Hypothalamus (tissue), 51 donors: ENCODE data around the gene PI4K2B.
"Not testable (repeated sequence)": the region's sequence is repeated elsewhere in the genome, so short reads cannot be mapped to it uniquely, and the experiment has no call there.

Experiments used
- DNase-seq, 51 donors: peaks; one replicate each; lab custom pipeline; 2025; lab: John Stamatoyannopoulos, UW

Gene PI4K2B

DNA sequence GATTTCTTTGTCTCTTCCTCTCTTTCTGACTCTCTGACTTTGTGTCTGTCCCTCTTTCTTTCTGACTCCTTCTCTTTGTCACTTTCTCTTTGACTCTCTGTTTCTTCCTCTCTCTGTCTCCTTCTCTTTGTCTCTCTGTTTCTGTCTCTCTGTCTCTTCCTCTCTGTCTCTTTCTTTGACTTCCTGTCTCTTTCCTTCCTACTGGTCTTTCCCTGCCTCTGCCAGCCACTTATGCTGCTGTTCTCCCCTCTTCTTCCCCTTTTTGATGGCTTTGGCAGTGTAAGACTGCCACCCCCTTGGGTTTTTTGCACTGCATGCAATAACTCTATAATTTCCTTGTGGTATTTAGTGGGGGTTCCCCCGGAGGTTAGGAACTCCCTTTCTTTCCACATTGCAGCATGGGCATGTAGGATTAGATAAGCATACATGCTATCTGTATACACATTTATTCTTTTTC lies 6.9 kb downstream of the PI4K2B start:
- not testable (repeated sequence) for DNase-seq

DNA sequence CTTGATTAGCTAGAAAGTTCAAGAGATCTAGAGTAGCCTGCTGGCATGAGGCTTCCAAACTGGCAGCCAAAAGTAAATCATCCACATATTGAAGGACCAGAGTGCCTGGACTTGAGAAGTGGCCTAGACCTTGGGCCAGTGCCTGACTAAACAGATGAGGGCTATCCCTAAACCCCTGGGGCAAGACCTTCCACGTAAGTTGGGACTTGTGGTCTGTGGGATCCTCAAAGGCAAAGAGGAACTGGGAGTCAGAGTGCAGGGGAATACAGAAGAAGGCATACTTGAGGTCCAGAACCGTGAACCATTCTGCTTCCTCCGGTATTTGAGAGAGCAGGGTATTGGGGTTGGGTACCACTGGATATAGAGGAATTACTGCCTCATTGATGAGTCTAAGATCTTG lies 8.4 kb downstream of the PI4K2B start:
- DNase-seq: not testable (repeated sequence)

DNA sequence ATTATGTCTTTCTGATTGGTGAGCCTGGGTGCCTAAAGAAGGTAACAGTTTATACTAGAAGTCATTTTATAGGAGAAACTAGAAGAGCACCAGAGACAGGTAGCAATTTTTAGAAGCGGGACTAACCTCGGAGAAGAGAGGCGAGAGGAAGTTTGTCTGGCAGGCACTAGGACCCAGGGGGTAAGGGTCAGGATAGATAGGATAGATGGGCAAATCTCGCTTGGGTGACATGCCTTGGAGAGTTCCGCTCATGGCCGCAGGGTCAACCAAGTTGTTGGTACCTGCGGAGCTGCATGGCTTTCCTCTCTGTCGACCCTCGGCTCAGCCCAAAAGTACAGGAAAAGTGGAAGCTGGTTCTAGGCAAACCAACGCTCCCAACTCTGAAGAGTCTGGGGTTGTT lies 11.3 kb downstream of the PI4K2B start:
- no peak for DNase-seq

DNA sequence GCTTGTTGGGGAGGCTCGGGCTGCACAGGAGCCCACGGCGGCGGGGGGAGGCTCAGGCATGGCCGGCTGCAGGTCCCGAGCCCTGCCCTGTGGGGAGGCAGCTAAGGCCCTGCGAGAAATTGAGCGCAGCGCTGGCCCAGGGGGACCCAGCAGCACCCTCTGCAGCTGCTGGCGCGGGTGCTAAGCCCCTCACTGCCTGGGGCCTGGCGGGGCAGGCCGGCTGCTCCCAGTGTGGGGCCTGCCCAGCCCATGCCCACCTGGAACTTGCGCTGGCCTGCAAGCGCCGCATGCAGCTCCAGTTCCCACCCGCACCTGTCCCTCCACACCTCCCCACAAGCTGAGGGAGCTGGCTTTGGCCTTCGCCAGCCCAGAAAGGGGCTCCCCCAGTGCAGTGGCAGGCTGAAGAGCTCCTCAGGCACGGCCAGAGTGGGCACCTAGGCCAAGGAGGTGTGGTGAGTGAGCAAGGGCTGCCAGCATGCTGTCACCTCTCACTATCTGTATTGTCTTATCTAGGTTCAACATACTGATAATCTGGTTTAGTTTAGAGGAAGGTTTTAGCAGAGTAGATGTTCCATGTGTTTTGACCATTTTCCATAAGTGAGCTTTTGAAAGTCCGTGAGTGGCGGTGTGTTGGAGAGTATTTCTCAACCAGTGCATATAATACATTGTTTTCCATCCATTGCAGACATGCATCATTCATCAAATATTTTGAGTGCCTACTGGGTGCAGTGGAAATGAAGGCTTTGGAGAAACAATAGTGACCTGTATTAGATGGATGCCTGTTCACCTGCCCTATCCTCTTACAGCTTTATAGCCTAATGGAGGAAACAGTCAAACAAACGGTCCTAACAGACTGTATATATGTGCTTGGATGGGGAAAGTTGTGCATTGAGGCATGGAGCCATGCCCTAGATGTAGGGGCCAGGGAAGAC lies 13.1 kb downstream of the PI4K2B start:
- no peak for DNase-seq

DNA sequence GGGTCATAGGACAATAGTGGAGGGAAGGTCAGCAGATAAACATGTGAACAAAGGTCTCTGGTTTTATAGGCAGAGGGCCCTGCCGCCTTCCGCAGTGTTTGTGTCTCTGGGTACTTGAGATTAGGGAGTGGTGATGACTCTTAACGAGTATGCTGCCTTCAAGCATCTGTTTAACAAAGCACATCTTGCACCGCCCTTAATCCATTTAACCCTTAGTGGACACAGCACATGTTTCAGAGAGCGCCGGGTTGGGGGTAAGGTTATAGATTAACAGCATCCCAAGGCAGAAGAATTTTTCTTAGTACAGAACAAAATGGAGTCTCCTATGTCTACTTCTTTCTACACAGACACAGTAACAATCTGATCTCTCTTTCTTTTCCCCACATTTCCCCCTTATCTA lies 15.0 kb downstream of the PI4K2B start:
- not testable (repeated sequence) for DNase-seq

DNA sequence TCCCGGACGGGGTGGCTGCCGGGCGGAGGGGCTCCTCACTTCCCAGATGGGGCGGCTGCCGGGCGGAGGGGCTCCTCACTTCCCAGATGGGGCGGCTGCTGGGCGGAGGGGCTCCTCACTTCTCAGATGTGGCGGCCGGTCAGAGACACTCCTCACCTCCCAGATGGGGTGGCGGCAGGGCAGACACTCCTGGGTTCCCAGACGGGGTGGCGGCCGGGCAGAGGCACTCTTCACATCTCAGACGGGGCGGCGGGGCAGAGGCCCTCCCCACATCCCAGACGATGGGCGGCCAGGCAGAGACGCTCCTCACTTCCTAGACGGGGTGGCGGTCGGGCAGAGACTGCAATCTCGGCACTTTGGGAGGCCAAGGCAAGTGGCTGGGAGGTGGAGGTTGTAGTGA lies 15.7 kb downstream of the PI4K2B start:
- DNase-seq: not testable (repeated sequence)

DNA sequence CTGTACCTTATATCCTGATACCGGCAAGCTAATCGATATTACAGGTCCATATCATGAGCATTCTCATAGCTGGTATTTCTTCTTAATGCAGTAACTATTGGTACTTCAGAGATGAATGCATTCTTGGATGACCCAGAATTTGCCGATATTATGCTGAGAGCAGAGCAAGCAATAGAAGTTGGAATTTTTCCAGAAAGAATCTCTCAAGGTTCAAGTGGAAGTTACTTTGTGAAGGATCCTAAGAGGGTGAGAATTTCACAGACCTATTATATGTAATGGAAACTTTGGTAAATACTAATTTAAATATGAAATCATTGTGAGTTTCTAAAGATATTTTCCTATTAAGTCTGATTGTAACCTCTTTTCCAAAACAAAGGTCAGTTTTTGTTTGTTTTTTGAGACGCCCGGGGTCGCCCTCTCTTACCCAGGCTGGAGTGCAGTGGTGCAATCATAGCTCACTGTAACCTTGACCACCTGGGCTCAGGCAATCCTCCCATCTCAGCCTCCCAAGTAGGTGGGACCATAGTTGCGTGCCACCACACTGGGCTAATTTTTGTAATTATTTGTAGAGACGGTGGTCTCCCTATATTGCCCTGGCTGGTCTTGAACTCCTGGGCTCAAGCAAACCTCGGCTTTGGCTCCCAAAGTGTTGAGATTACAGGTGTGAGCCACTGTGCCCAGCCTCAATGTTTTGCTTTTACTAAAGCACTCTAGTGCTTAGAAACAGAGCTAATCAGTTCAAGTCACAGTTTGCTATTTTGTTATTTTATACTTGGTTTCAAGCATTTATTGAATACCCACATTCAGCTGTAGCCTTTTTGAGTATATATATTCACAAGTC lies 18.6 kb downstream of the PI4K2B start:
- no peak for DNase-seq

DNA sequence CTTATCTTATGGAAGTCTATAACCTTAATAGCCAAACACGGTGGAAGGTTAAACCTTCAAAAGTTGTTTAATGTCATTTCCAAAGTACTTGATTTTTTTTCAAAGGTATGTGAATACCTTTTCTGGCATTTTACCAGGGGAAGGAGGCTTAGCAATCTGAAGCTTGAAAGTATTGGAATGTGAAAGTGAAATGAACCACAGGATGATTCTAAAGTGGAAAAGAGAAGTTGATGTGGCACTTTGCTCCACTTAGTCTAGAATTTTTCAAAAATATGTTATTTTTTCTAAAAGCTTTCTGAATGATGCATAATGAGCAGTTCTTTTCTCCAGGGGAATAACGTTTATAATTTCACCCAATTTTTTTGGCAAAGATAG lies 19.2 kb downstream of the PI4K2B start:
- no peak for DNase-seq

DNA sequence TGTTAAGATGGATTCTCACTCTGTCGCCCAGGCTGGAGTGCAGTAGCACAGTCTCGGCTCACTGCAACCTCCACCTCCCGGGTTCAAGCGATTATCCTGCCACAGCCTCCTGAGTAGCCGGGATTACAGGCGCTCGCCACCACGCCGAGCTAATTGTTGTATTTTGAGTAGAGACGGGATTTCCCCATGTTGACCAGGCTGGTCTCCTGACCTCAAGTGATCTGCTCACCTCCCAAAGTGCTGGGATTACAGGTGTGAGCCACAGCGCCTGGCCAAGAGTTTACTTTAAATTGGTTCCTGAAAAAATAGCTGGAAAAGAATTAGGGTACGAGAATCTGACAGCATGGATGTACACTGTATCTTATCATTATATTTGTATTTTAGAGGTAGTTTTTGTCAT lies 20.0 kb downstream of the PI4K2B start:
- not testable (repeated sequence) for DNase-seq

DNA sequence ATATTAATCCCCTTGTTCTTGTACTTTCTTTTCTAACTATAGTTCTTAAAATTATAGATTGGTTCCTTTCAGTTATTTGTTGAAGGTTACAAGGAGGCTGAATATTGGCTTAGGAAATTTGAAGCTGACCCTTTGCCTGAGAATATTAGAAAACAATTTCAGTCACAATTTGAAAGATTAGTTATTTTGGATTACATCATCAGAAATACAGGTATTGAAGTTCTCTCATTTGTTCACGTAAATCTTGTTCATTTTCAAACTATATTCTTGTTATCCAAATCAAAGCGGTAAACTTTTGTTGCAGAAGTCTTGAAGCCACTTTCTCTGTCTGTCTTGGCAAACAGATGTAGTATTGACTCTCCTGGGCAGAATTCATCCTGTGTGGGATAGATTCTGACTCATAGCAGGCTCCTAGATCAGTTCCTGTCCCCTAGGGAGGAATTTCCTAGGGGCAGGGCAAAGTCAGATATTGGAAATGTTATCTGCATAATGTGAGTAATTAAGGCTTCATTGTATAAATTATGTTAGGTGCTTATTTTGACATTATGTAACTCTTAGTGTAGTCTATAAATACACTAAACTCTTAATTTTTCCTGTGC lies 25.2 kb downstream of the PI4K2B start:
- no peak for DNase-seq

DNA sequence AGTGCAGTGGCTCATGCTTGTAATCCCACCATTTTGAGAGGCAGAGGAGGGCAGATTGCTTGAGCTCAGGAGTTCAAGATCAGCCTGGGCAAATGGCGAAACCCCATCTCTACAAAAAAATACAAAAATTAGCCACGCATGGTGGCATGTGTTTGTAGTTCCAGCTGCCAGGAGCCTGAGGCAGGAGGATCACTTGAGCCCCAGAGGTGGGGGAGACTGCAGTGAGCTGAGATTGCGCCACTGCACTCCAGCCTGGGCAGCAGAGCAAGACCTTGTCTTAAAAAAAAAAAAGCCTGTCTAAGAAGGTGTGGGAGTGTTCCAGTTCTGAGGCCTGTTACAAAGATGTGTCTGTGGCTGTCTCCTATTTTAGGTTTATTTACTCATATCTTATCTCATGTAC lies 38.0 kb downstream of the PI4K2B start:
- DNase-seq: no peak

DNA sequence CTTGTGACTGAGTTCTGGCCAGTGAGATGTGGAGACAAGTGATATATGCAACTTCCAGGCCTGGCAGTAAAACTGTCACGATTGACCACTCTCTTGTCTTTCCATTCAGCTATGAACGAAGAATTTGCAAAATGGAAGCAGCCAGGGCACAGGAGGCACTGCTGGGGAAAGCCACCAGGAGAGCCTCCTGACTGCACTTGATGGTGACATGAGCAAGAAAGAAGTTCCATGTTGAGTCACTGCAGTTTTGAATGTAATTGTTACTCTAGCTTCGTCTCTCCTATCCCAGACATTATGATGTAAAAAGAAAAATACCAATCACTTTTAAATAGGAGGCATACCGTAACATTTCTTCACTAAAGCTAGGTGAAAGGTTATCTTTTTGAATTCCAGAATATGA lies 46.4 kb downstream of the PI4K2B start:
- DNase-seq: no peak

DNA sequence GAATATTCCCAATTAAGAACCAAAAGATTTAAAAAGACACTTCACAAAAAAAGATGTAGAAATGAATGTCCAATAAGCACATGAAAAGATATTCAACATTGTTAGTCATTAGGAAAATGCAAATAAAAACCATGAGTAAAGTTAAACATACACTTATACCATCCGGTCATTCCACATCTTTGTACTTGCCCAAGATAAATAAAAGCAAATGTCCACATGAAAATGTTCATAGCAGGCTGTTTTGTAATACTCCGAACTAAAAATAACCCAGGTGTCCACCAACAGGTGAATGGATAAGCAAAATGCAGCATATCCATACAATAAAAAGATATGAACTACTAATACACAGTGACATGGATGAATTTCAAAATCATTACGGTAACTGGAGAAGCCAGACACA lies 50.1 kb downstream of the PI4K2B start:
- no peak for DNase-seq

DNA sequence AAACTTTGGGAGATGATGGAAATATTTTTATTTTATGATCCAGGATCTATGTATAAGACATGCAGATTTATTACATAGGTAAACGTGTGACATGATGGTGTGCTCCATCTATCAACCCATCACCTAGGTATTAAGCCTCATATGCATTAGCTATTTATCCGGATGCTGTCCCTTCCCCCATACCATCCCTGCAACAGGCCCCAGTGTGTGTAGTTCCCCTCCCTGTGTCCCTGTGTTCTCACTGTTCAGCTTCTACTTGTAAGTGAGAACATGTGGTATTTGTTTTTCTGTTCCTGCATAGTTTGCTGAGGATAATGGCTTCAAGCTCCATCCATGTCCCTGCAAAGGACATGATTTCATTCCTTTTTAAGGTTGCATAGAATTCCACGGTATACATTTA lies 50.6 kb downstream of the PI4K2B start:
- no peak for DNase-seq

DNA sequence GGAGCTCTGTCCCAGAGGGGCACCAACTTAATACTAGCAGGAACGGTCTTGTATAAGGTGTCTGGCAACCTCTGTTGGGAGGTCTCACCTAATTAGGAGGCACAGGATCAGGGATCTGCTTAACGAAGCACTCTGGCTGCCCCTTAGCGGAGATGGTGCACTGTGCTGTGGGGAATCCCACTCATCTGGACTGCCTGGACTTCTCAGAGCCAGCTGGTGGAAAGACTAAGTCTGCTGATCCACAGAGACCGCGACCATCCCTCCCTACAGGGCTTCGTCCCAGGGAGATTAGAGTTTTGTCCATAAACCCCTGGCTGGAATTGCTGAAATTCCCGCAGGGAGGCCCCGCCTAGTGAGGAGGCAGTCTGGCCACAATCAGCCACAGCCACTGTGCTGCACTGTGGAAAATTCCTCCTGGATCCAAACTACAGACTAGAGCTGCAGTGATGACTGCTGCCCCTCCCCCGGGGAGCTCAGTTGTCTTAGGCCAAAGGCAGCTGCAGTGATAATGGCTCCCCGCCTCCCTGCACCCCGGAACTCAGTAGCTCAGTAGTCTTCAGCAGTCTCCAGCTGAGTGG lies 56.7 kb downstream of the PI4K2B start:
- DNase-seq: no peak

DNA sequence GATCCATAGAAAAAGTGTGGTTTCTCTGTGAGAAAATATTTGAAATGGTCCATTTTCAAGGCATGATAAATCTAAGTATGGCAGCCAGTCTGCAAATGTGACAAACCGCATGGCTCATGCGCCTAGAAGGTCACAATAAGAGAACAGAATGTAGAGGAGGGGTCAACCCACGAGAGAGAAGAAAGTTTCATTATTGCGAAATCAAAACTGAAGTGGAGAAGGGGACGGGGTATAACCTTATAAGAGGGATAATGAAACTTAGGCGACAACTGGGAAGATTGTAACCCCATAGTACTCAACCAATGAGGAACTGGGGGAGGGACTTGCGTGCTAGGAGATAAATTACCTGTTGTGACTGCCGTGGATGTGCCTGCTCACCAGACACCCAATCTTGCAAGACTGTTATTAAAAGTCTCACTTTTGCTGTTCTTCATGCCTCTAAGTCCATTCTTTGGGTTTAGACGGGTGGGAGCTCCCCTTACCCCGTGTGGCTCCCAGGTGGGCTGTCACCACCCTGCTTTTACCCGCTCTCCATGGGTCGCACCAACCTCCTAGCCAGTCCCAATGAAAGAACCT lies 57.4 kb downstream of the PI4K2B start:
- DNase-seq: no peak

DNA sequence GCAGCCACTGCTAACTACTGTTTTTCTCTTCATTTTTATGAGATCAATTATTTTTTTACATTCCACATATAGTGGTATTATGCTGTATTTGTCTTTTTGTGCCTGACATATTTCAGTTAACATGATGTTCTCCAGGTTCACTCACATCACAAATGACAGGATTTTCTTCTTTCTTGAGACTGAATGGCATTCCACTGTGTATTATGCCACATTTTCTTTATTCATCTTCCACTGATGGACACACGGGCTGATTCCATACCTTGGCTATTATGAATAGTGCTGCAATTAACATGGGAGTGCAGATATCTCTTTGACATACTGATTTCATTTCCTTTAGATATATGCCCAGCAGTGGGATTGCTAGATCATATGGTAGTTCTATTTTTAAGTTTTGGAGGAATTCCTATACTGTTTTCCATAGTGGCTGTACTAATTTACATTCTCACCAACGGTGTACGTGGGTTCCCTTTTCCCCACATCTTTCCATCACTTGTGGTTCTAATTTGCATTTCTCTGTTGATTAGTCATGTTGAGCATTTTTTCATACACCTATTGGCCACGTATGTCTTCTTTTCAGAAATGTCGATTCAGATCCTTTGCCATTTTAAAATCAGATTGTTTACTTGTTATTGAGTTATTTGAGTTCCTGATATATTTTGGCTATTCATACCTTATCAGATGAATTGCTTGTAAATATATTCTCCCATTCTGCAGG lies 63.9 kb downstream of the PI4K2B start:
- DNase-seq: no peak

DNA sequence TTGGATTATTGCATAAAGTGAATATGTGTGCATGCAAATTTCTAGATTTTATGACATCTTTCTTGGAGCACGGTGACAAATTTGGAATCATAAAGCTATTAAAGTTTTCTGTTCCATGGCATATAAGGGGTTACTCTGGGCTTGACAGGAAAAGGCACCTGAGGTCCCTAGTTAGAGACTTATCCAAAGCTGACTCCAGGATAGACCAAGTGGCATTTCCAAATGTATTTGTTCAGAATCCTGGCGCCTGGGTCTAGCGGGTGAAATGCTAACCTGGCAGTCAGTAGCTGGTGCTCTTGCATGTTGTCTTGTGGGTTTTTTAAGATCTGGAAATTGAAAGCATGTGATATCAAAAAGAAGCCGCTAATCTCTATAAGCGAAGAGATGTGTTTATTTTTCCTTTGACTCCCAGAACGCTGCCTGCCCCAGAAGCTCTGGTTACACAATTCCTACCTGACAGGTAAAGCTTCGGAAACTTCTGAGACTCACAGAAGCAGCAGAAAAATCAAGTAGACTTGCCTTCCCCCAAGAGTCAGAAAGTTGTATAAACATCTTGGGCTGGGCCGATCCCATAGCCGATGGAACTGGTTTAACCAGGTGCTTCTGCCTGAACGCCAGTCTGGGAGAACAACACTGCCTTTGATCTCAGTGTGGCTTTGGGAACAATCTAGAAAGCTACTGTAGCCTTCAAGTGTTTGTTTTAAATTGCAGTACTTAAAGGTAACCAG lies 65.8 kb downstream of the PI4K2B start:
- no peak for DNase-seq

DNA sequence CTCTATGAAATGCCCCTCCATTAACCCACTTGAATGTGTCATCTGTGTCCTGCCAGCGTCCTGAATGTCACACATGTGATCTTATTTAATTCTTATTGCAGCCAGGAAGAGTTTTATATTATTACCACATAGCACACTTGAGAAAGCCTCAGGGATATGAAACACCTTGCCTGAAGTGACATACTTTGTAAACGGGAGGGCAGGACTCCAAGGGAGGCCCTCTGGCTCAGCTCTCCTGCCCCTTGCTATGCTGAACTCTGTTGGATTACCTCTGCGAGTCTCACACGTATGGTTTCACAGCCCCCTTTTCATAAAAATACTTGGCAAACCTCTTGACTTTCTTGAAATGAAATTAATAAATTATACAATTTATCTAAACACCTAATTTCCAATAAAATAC lies 67.6 kb downstream of the PI4K2B start:
- DNase-seq: no peak
